ENCODE data around the gene ZKSCAN4. TPM values are rescaled to one million over a fixed set of nuclear protein-coding genes. Genes with fewer than 3 reads are reported as not detected.

Gene ZKSCAN4
- polyA plus RNA-seq, 1 of the 3 experiments (the other 2 are of a cell fraction) = 2.9 TPM

GRCh38 chr6:28245206-28245941 is 6.7 kb downstream of the ZKSCAN4 start:
- POLR2A ChIA-PET = no interaction called here
- 90% methylated on average over 6 of the region's 6 CpGs for WGBS (ENCODE audit: low lambda C conversion rate)
- H4K20me1 ChIP-seq (ENCODE audit: insufficient read depth) = no peaks in the 10 kb centered on the region

DNA sequence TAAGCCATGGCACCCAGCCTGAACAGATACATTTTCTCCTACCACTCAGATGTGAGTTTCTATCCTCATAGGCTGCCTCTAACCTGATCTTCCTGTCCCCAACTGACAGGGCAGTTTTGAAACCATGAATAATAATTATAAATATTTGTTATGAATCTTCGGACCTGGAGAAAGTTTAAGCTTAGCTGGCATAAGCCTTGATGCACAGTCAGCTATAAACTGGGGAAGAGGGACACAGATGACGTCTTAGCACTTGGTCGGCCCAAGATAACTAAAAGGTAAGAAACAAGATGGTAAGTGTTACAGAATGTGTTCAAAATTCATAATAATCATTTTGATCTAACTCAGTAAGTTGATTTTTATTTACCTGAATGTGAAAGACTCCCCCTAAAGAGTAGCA is 8.1 kb downstream of the ZKSCAN4 start:
- peaks cover 7% of the 10 kb centered on the region for H3F3A ChIP-seq (replicated peaks; ENCODE audit: insufficient read depth)
- H3K27ac ChIP-seq (ENCODE audit: low read depth in 2 of 2, low read length in 1 of 2) = no peak overlapping the region
- H3K4me1 ChIP-seq (ENCODE audit: control insufficient read depth in 1 of 2, insufficient read depth in 2 of 2, low read depth in 1 of 2, low read length in 1 of 2) = no peaks in the 10 kb centered on the region
- no peak overlapping the region for H3K9ac ChIP-seq
- H3K4me3 ChIP-seq (ENCODE audit: low read depth in 2 of 2, low read length in 1 of 2) = no peak overlapping the region
- no peak for TF ChIP-seq FOXM1 (IDR thresholded peaks at IDR 0.05; ENCODE audit: low read depth)
- no peak for TF ChIP-seq FOXJ3 (CRISPR knock-in tag; IDR thresholded peaks at IDR 0.05)
- TF ChIP-seq, protein P1, sequence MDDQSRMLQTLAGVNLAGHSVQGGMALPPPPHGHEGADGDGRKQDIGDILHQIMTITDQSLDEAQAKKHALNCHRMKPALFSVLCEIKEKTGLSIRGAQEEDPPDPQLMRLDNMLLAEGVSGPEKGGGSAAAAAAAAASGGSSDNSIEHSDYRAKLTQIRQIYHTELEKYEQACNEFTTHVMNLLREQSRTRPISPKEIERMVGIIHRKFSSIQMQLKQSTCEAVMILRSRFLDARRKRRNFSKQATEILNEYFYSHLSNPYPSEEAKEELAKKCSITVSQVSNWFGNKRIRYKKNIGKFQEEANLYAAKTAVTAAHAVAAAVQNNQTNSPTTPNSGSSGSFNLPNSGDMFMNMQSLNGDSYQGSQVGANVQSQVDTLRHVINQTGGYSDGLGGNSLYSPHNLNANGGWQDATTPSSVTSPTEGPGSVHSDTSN (IDR thresholded peaks at IDR 0.05) = no peak
- no peak for TF ChIP-seq CHD2 (IDR thresholded peaks at IDR 0.05; ENCODE audit: low read length, partially characterized antibody)
- no peak for TF ChIP-seq JUND (IDR thresholded peaks at IDR 0.05)
- TF ChIP-seq ZBTB33 (IDR thresholded peaks at IDR 0.05; ENCODE audit: borderline replicate concordance, low read depth) = no peak
- no peaks in the 10 kb centered on the region for H3K79me2 ChIP-seq (ENCODE audit: insufficient read depth)
- H3K4me2 ChIP-seq = no peak overlapping the region
- H3K36me3 ChIP-seq (replicated peaks in 1 of 2; ENCODE audit: control insufficient read depth in 1 of 2, insufficient read depth in 2 of 2, low read length in 1 of 2) = peaks cover 38 to 50% of the 10 kb centered on the region in 2 experiments
- ChIA-PET CTCF (no interaction called here), POLR2A (no interaction called here)
- WGBS (ENCODE audit: low lambda C conversion rate) = 96% methylated on average over 3 of the region's 3 CpGs
- no peak overlapping the region for H2AFZ ChIP-seq (ENCODE audit: low read depth)
- no peaks in the 10 kb centered on the region for H4K20me1 ChIP-seq (ENCODE audit: insufficient read depth)
- no peak for DNase-seq
- no peaks in the 10 kb centered on the region for H3K9me3 ChIP-seq
- no peaks in the 10 kb centered on the region for H3K27me3 ChIP-seq (ENCODE audit: insufficient read depth)
- no peaks in the 10 kb centered on the region for H3K9me2 ChIP-seq

More at GRCh38 chr6:28245206-28245941, 6.7 kb downstream of the ZKSCAN4 start:
- H3F3A ChIP-seq (replicated peaks; ENCODE audit: insufficient read depth) = peaks cover 7% of the 10 kb centered on the region
- CTCF ChIA-PET = interaction anchor here (1.6 kb wide), 1 partner anchor 111 kb away, joined by 8 read pairs; no protein-coding TSS in a partner anchor
- no peak overlapping the region for H3K27ac ChIP-seq (ENCODE audit: low read depth in 2 of 2, low read length in 1 of 2)
- no peak overlapping the region for H2AFZ ChIP-seq (ENCODE audit: low read depth)
- no peaks in the 10 kb centered on the region for H3K27me3 ChIP-seq (ENCODE audit: insufficient read depth)
- peaks cover 5% of the 10 kb centered on the region; the same call in 1 of the 2 replicates for H3K79me2 ChIP-seq (ENCODE audit: insufficient read depth)
- no peak overlapping the region for H3K4me3 ChIP-seq (ENCODE audit: low read depth in 2 of 2, low read length in 1 of 2)
- peaks cover 38 to 59% of the 10 kb centered on the region in 2 experiments for H3K36me3 ChIP-seq (replicated peaks in 1 of 2; ENCODE audit: control insufficient read depth in 1 of 2, insufficient read depth in 2 of 2, low read length in 1 of 2)
- H3K4me2 ChIP-seq = no peak overlapping the region
- no peaks in the 10 kb centered on the region for H3K9me3 ChIP-seq
- no peak overlapping the region for H3K9ac ChIP-seq
- TF ChIP-seq, protein P2, sequence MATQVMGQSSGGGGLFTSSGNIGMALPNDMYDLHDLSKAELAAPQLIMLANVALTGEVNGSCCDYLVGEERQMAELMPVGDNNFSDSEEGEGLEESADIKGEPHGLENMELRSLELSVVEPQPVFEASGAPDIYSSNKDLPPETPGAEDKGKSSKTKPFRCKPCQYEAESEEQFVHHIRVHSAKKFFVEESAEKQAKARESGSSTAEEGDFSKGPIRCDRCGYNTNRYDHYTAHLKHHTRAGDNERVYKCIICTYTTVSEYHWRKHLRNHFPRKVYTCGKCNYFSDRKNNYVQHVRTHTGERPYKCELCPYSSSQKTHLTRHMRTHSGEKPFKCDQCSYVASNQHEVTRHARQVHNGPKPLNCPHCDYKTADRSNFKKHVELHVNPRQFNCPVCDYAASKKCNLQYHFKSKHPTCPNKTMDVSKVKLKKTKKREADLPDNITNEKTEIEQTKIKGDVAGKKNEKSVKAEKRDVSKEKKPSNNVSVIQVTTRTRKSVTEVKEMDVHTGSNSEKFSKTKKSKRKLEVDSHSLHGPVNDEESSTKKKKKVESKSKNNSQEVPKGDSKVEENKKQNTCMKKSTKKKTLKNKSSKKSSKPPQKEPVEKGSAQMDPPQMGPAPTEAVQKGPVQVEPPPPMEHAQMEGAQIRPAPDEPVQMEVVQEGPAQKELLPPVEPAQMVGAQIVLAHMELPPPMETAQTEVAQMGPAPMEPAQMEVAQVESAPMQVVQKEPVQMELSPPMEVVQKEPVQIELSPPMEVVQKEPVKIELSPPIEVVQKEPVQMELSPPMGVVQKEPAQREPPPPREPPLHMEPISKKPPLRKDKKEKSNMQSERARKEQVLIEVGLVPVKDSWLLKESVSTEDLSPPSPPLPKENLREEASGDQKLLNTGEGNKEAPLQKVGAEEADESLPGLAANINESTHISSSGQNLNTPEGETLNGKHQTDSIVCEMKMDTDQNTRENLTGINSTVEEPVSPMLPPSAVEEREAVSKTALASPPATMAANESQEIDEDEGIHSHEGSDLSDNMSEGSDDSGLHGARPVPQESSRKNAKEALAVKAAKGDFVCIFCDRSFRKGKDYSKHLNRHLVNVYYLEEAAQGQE (IDR thresholded peaks at IDR 0.05; ENCODE audit: low read depth, low read length) = no peak
- TF ChIP-seq, protein P3, sequence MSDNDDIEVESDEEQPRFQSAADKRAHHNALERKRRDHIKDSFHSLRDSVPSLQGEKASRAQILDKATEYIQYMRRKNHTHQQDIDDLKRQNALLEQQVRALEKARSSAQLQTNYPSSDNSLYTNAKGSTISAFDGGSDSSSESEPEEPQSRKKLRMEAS (IDR thresholded peaks at IDR 0.05; ENCODE audit: low read depth) = no peak
- TF ChIP-seq NRF1 (IDR thresholded peaks at IDR 0.05; ENCODE audit: low read depth, low read length) = no peak
- TF ChIP-seq ELF1 (IDR thresholded peaks at IDR 0.05) = no peak
- no peak for TF ChIP-seq EZH2phosphoT487 (IDR thresholded peaks at IDR 0.05; ENCODE audit: borderline replicate concordance, low read depth)
- TF ChIP-seq FOXJ3 (CRISPR knock-in tag; IDR thresholded peaks at IDR 0.05) = no peak
- no peak for DNase-seq
- no peaks in the 10 kb centered on the region for H3K9me2 ChIP-seq
- H3K4me1 ChIP-seq (ENCODE audit: control insufficient read depth in 1 of 2, insufficient read depth in 2 of 2, low read depth in 1 of 2, low read length in 1 of 2) = no peaks in the 10 kb centered on the region; a peak in 1 of 4 replicates

Data from SK-N-SH (cell line).